ENCODE data around the gene CLPTM1L. TPM values are rescaled to one million over a fixed set of nuclear protein-coding genes. Genes with fewer than 3 reads are reported as not detected.
A peak's percentile ranks its signal among the peaks of the same experiment; 100 is the strongest.

Gene CLPTM1L
- total and polyA plus RNA-seq, 9 donors = 28.1 to 96.2 (median 49.0) TPM

DNA sequence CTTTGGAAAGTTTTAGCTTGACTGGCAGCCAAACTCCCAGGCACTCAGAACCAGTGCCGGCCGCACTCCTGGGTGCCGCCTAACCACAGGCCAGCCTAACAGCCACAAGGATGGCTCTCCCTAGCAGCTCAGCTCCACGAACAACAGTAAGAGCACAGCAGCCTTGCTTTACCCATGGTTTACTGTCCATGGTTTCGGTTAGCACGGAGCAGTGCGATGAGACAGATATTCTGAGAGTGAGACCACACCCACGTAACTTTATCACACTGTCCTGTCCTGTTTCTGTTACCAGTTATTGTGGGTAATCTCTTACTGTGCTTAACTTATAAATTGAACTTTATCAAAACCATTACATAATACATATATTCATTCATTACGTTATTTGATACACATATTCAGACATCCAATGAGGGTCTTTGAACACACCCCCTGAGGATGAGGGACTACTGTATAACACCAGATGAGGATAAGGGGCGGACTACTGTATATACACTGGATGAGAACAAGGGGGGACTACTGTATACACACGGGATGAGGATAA, 12.4 kb downstream of the CLPTM1L start:
- Histone ChIP-seq H3K36me3 (no peaks in the 10 kb centered on the region), H3K27me3 (no peaks in the 10 kb centered on the region), H3K9me3 (no peaks in the 10 kb centered on the region), H3K4me1 (ENCODE audit: insufficient read depth) (no peaks in the 10 kb centered on the region), H3K27ac (no peak overlapping the region), H3K4me3 (no peak overlapping the region)
- intact Hi-C loops (cut with DNase I) = no loop called here
- TF ChIP-seq POLR2A (IDR thresholded peaks at IDR 0.05) (no peak), EP300 (IDR thresholded peaks at IDR 0.05) (no peak)
- TF ChIP-seq, protein P1, sequence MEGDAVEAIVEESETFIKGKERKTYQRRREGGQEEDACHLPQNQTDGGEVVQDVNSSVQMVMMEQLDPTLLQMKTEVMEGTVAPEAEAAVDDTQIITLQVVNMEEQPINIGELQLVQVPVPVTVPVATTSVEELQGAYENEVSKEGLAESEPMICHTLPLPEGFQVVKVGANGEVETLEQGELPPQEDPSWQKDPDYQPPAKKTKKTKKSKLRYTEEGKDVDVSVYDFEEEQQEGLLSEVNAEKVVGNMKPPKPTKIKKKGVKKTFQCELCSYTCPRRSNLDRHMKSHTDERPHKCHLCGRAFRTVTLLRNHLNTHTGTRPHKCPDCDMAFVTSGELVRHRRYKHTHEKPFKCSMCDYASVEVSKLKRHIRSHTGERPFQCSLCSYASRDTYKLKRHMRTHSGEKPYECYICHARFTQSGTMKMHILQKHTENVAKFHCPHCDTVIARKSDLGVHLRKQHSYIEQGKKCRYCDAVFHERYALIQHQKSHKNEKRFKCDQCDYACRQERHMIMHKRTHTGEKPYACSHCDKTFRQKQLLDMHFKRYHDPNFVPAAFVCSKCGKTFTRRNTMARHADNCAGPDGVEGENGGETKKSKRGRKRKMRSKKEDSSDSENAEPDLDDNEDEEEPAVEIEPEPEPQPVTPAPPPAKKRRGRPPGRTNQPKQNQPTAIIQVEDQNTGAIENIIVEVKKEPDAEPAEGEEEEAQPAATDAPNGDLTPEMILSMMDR (IDR thresholded peaks at IDR 0.05) = no peak
- no peak for DNase-seq
- 82 to 84% (median 82%) methylated on average over 11 of the region's 11 CpGs for WGBS, 3 donors

DNA sequence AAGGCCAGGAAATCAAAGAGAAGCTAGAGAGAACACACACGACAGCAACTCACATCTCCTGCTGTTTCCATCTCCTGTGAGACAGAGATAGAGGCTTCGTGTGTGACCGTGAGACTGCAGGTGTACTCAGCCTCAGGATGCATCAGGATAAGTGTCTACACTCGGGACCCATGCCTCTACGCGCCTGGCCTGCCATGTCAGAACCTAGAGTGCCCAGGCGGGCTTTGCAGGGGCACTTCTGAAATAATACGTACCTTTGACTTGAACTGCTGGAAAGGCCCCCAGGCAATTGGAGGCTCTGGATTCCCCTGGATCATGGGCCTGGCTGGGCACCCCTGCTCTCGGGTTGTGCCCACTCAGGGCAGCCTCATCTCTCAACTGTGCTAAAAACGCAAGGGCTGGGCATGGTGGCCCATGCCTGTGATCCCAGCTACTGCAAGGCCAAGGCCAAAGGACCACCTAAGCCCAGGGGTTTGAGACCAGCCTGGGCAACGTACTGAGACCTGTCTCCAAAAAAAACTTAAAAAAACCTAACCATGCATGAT, 13.0 kb downstream of the CLPTM1L start:
- TF ChIP-seq EP300 (IDR thresholded peaks at IDR 0.05) (no peak), POLR2A (IDR thresholded peaks at IDR 0.05) (no peak)
- TF ChIP-seq, protein P1 (IDR thresholded peaks at IDR 0.05) = no peak
- no peak overlapping the region for H3K27ac ChIP-seq
- 89 to 92% (median 91%) methylated on average over 10 to 11 of the region's 11 CpGs for WGBS, 3 donors
- no peaks in the 10 kb centered on the region for H3K9me3 ChIP-seq
- H3K4me1 ChIP-seq (ENCODE audit: insufficient read depth) = no peaks in the 10 kb centered on the region
- intact Hi-C loops (cut with DNase I) = no loop called here
- no peak for DNase-seq
- H3K4me3 ChIP-seq = no peak overlapping the region
- no peaks in the 10 kb centered on the region for H3K36me3 ChIP-seq
- no peaks in the 10 kb centered on the region for H3K27me3 ChIP-seq

DNA sequence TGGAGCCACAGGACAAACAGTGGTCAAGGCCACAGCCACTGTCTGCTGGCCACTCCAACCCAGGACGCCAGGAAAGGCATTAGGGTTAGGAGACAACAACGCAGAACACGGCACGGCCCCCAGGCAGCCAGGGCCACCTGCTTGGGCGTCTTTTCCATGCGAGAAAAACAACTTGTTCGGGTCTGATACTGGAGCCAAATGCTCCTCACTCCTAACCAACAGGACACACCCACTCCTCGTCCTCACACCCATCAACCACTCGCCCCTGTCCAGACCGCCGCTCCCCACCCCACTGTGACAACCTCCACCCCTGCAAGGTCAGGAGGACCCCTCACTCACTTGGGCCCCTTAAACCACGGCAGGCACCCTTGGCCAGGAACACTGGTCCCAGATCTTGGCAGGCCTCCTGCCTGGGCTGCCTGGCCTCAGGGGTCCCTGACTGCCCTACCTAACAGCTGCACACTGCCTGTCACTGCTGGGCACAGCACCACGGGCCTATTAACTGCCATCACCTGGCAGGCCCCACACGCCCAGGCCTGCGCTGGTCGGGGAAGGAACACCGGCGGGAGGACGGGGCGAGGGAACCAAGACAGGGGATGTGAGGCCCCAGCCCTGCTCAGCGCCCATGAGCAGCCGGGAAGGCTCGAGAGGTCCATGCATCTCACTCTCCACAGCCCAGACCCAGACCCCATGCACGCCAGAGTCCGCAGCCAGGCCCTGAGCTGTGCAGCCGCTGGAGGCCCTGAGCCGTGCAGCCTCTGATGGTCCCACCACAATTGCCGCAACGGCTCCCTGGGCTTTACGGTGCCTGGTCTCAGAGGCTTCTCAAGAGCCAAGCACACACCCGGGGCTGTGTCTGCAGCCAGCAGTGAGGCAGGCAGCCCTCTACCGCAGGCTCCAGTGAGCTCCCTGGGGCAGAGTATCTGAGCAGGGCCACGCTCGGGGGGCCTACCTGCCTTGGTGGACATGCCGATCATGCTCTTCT, 13.8 kb downstream of the CLPTM1L start:
- 85 to 94% (median 86%) methylated on average over 32 to 35 of the region's 35 CpGs for WGBS, 3 donors
- no peaks in the 10 kb centered on the region for H3K4me1 ChIP-seq (ENCODE audit: insufficient read depth)
- H3K9me3 ChIP-seq = no peaks in the 10 kb centered on the region
- H3K36me3 ChIP-seq = no peaks in the 10 kb centered on the region
- H3K4me3 ChIP-seq = no peak overlapping the region
- intact Hi-C loops (cut with DNase I) = no loop called here
- H3K27ac ChIP-seq = no peak overlapping the region
- no peaks in the 10 kb centered on the region for H3K27me3 ChIP-seq
- TF ChIP-seq POLR2A (IDR thresholded peaks at IDR 0.05) (no peak), EP300 (IDR thresholded peaks at IDR 0.05) (no peak)
- TF ChIP-seq, protein P1 (IDR thresholded peaks at IDR 0.05) = no peak
- DNase-seq = peak in 1 of 5 donors; percentile 20

DNA sequence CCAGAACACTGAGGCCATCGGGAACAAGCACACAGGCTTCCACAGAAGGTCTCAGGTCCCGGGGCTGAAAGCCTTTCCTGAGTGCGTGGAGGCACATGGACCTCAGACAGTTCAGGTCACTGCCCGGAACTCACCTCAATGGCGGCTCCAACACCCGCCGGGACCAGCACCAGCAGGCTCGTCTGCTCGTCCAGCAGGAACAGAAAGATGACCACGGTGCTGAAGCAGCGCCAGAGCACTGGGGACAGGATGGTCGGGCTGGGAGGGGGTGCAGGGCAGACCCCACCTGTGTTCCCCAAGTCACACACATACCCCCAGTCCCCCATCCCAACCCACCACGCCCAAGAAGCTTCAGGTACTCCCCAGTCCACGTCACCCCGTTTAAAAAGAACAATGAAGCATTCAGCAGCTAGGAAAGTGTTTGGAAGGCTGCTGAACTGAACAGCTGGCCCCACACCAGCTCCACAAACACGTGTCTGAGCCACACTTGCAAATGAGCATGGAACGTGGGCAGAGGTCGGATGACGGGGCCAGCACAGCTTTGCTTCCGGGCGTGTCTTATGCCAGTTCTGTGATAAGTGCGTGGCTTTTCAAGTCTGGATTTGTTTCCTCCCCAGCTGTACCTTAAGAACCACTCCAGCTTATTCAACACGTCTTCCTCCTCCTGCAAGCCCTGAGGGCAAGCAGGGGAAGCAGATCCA, 14.6 kb downstream of the CLPTM1L start:
- intact Hi-C loops (cut with DNase I) = no loop called here
- Histone ChIP-seq H3K36me3 (no peaks in the 10 kb centered on the region), H3K4me1 (ENCODE audit: insufficient read depth) (no peaks in the 10 kb centered on the region), H3K4me3 (no peak overlapping the region), H3K27ac (no peak overlapping the region), H3K27me3 (no peaks in the 10 kb centered on the region), H3K9me3 (no peaks in the 10 kb centered on the region)
- WGBS, 3 donors = 85 to 94% (median 92%) methylated on average over 23 of the region's 23 CpGs
- TF ChIP-seq, protein P1 (IDR thresholded peaks at IDR 0.05) = no peak
- DNase-seq = no peak
